Astrocyte (in vitro differentiated cells and primary cell): ENCODE measurements around the gene ZCCHC10. TPM values are rescaled to one million over a fixed set of nuclear protein-coding genes. Genes with fewer than 3 reads are reported as not detected.

Source experiments
- DNase-seq: peaks from one replicate; pipeline ENCODE4 v3.0.0-alpha.2; 2010; ENCODE audit warnings: low read depth
- FAIRE-seq: peaks from 2 replicates; lab custom pipeline; 2011; peaks lifted over from hg19 to GRCh38; lab: Jason Lieb, UNC
- H2AFZ ChIP-seq: 2 replicates; pipeline ENCODE4 v1.6.0; 2012; ENCODE audit warnings: low read depth, low read length, inconsistent platforms
- H3K27ac ChIP-seq: 2 replicates; pipeline ENCODE4 v1.5.1; 2011; ENCODE audit warnings: low read depth, low read length, inconsistent platforms
- H3K27me3 ChIP-seq: 2 replicates; pipeline ENCODE4 v1.6.0; 2011; ENCODE audit warnings: low read length, inconsistent platforms; ENCODE audit not compliant: insufficient read depth
- H3K36me3 ChIP-seq: 2 replicates; pipeline ENCODE4 v1.5.1; 2011; ENCODE audit warnings: low read length, inconsistent platforms; ENCODE audit not compliant: insufficient read depth
- H3K4me1 ChIP-seq: 2 replicates; pipeline ENCODE4 v1.5.1; 2011; ENCODE audit warnings: low read length, inconsistent platforms; ENCODE audit not compliant: insufficient read depth
- H3K4me2 ChIP-seq: 2 replicates; pipeline ENCODE4 v1.6.0; 2012; ENCODE audit warnings: low read length, inconsistent platforms
- H3K4me3 ChIP-seq: 2 replicates; pipeline ENCODE4 v1.5.1; 2011; ENCODE audit warnings: low read depth, mild to moderate bottlenecking, low read length, inconsistent platforms; ENCODE audit not compliant: insufficient read depth
- H3K79me2 ChIP-seq: 2 replicates; pipeline ENCODE4 v1.6.0; 2012; ENCODE audit warnings: mild to moderate bottlenecking, low read length, inconsistent platforms; ENCODE audit not compliant: insufficient read depth
- H3K9ac ChIP-seq: 2 replicates; pipeline ENCODE4 v1.6.0; 2012; ENCODE audit warnings: mild to moderate bottlenecking, low read length, inconsistent platforms
- H3K9me3 ChIP-seq: 2 replicates; pipeline ENCODE4 v1.5.1; 2012; ENCODE audit warnings: low read depth, mild to moderate bottlenecking, low read length, inconsistent platforms; ENCODE audit not compliant: insufficient read depth
- H4K20me1 ChIP-seq: 2 replicates; pipeline ENCODE4 v1.6.0; 2012; ENCODE audit warnings: low read length, inconsistent platforms; ENCODE audit not compliant: insufficient read depth
- H3K27ac Mint-ChIP-seq: one replicate; pipeline ENCODE4 v1.8.0; 2021; ENCODE audit warnings: mild to moderate bottlenecking, mixed read lengths; ENCODE audit not compliant: unreplicated experiment
- H3K27me3 Mint-ChIP-seq: one replicate; pipeline ENCODE4 v1.8.0; 2021; ENCODE audit warnings: low read depth, mixed read lengths; ENCODE audit not compliant: unreplicated experiment
- H3K36me3 Mint-ChIP-seq: one replicate; pipeline ENCODE4 v1.8.0; 2021; ENCODE audit warnings: low read depth, mixed read lengths; ENCODE audit not compliant: unreplicated experiment
- H3K4me1 Mint-ChIP-seq: one replicate; pipeline ENCODE4 v1.8.0; 2021; ENCODE audit warnings: low read depth, mixed read lengths; ENCODE audit not compliant: unreplicated experiment
- H3K4me3 Mint-ChIP-seq: one replicate; pipeline ENCODE4 v1.8.0; 2021; ENCODE audit warnings: mild to moderate bottlenecking, moderate library complexity, mixed read lengths; ENCODE audit not compliant: unreplicated experiment
- H3K9me3 Mint-ChIP-seq: one replicate; pipeline ENCODE4 v1.8.0; 2021; ENCODE audit warnings: mild to moderate bottlenecking, mixed read lengths; ENCODE audit not compliant: unreplicated experiment
- CTCF ChIP-seq: IDR thresholded peaks from 2 replicates; pipeline ENCODE4 v1.5.1; 2011; ENCODE audit warnings: low read depth, mild to moderate bottlenecking, inconsistent platforms, low read length, moderate library complexity; ENCODE audit not compliant: insufficient read depth
- EZH2 ChIP-seq: IDR thresholded peaks from 2 replicates; pipeline ENCODE4 v1.6.1; 2012; ENCODE audit warnings: mild to moderate bottlenecking, low read length, inconsistent platforms; ENCODE audit not compliant: insufficient read depth
- total RNA-seq: library from RNA; stranded (reverse); gene quantifications from 2 replicates; pipeline ENCODE4 v1.2.1, GENCODE V29; 2021

ZCCHC10 gene
- total RNA-seq, 1 donor from 2014 or later = 29.1 TPM

DNA sequence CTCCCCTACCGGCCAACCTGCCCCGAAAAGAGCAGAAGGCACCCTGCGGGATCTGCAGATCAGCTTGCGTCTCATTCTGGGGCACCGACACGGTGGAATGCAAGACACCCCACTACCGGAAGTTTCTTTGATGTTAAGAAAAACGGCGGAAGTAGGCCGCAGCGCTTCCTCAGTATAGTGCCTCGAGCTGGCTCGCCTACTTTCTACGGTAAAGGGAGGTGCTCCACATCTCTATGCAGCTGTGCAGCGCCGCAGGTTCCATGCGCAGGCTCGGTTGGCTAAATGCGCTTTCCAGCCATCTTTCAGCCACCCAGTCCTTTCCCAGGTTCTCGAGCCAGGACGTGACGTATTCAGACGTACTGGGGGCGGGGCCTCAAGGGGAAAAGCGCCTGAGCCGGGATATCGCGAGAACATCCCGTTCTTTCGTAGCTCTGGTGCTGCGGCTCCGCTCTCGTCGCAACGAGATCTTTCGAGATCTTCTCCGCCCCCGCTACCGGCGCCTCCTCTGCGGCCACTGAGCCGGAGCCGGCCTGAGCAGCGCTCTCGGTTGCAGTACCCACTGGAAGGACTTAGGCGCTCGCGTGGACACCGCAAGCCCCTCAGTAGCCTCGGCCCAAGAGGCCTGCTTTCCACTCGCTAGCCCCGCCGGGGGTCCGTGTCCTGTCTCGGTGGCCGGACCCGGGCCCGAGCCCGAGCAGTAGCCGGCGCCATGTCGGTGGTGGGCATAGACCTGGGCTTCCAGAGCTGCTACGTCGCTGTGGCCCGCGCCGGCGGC is 25.4 kb upstream of the ZCCHC10 start, which contains the start of gene HSPA4:
HSPA4 (plus strand) TSS at position 472 of the 775 bp plus-strand sequence; CDS start at position 710, 238 bp downstream.
- Histone ChIP-seq H2AFZ (peak within 1 kb of the TSS; percentile 90), H3K79me2 (peaks cover 60% of the 10 kb centered on the region)

GRCh38 chr5:133051061-133051541 is 24.8 kb upstream of the ZCCHC10 start:
- Histone ChIP-seq H3K9ac (peak overlapping the region; percentile 99), H3K4me2 (peak overlapping the region; percentile 99), H3K9me3 (no peaks in the 10 kb centered on the region), H2AFZ (peak overlapping the region; percentile 90), H3K4me3 (peak overlapping the region; percentile 87), H3K36me3 (no peaks in the 10 kb centered on the region), H3K27ac (peak overlapping the region; percentile 98), H3K79me2 (peaks cover 54% of the 10 kb centered on the region), H4K20me1 (peaks cover 39% of the 10 kb centered on the region), H3K4me1 (peaks cover 13% of the 10 kb centered on the region), H3K27me3 (no peaks in the 10 kb centered on the region)
- DNase-seq (no peak), FAIRE-seq (no peak)
- Mint-ChIP-seq H3K27me3 (no peaks in the 10 kb centered on the region), H3K36me3 (peaks cover 2% of the 10 kb centered on the region), H3K9me3 (peaks cover 2% of the 10 kb centered on the region), H3K27ac (peak overlapping the region; percentile 99), H3K4me1 (peaks cover 23% of the 10 kb centered on the region), H3K4me3 (peak overlapping the region; percentile 95)
- TF ChIP-seq EZH2 = no peak
- TF ChIP-seq CTCF = no peak

More for the DNA sequence above, 25.4 kb upstream of the ZCCHC10 start, which contains the start of gene HSPA4:
- Histone ChIP-seq H3K27ac (peak within 1 kb of the TSS; percentile 98), H3K9me3 (no peaks in the 10 kb centered on the region), H3K4me2 (peak within 1 kb of the TSS; percentile 99), H3K27me3 (no peaks in the 10 kb centered on the region), H4K20me1 (peaks cover 45% of the 10 kb centered on the region), H3K36me3 (no peaks in the 10 kb centered on the region), H3K4me1 (peaks cover 13% of the 10 kb centered on the region), H3K4me3 (peak within 1 kb of the TSS; percentile 87), H3K9ac (peak within 1 kb of the TSS; percentile 99)
- no peaks in the 10 kb centered on the region for H3K27me3 Mint-ChIP-seq
- TF ChIP-seq EZH2 (no peak), CTCF (no peak)
- peak within 1 kb of the TSS; percentile 99 for H3K27ac Mint-ChIP-seq
- H3K4me3 Mint-ChIP-seq = peak within 1 kb of the TSS; percentile 95
- no peaks in the 10 kb centered on the region for H3K36me3 Mint-ChIP-seq
- FAIRE-seq = no peak
- H3K4me1 Mint-ChIP-seq = peaks cover 21% of the 10 kb centered on the region
- DNase-seq = peak; percentile 93
- no peaks in the 10 kb centered on the region for H3K9me3 Mint-ChIP-seq
